WTC11 (cell line): Measurements from ENCODE around the gene ATP2B2. TPM values are rescaled to one million over a fixed set of nuclear protein-coding genes. Genes with fewer than 3 reads are reported as not detected.

Experiments
- ATAC-seq: fragments of 200-7000 bp; cut with Tn5 transposase; 2 replicates; pipeline ENCODE4 v1.10.0; 2021; ENCODE audit warnings: mild to moderate bottlenecking, moderate library complexity
- CTCF ChIA-PET: fragments of 300-600 bp; sonication (Branson Sonifier 250); formaldehyde crosslinking; loops from one replicate; lab custom pipeline; 2021; ENCODE audit warnings: antibody characterized with exemption; lab: Charles Lee
- POLR2A ChIA-PET: fragments of 350-600 bp; sonication (Branson Sonifier 250); formaldehyde crosslinking; loops from one replicate; lab custom pipeline; 2021; ENCODE audit warnings: antibody characterized with exemption; lab: Charles Lee
- DNase-seq: peaks from one replicate; pipeline ENCODE4 v3.0.0; 2021; ENCODE audit warnings: low spot score
- H3K27ac Mint-ChIP-seq: 2 replicates; pipeline ENCODE4 v1.8.0; 2021; ENCODE audit warnings: mixed read lengths
- H3K27me3 Mint-ChIP-seq: 2 replicates; pipeline ENCODE4 v1.8.0; 2021; ENCODE audit warnings: low read depth, mild to moderate bottlenecking, moderate library complexity, mixed read lengths
- H3K36me3 Mint-ChIP-seq: 2 replicates; pipeline ENCODE4 v1.8.0; 2021; ENCODE audit warnings: mixed read lengths
- H3K4me1 Mint-ChIP-seq: 2 replicates; pipeline ENCODE4 v1.8.0; 2022; ENCODE audit warnings: mixed read lengths
- H3K4me3 Mint-ChIP-seq: 2 replicates; pipeline ENCODE4 v1.8.0; 2021; ENCODE audit warnings: mild to moderate bottlenecking, moderate library complexity, mixed read lengths
- H3K9me3 Mint-ChIP-seq: 2 replicates; pipeline ENCODE4 v1.8.0; 2021; ENCODE audit warnings: mixed read lengths
- CBFB ChIP-seq: sonication (generic); formaldehyde crosslinking; IDR thresholded peaks from 2 replicates; pipeline ENCODE4 v1.8.1; 2022; ENCODE audit warnings: mild to moderate bottlenecking, low read depth, missing genetic modification reagents
- ELF4 ChIP-seq: sonication (generic); formaldehyde crosslinking; IDR thresholded peaks from 2 replicates; pipeline ENCODE4 v1.8.1; 2022; ENCODE audit warnings: low read depth, mild to moderate bottlenecking, moderate library complexity, missing genetic modification reagents
- FOXP1 ChIP-seq: sonication (generic); formaldehyde crosslinking; IDR thresholded peaks from 2 replicates; pipeline ENCODE4 v1.8.0; 2022; ENCODE audit warnings: missing genetic modification reagents, mild to moderate bottlenecking, moderate library complexity, borderline replicate concordance
- GTF2I ChIP-seq: fragments of 250-450 bp; sonication (Bioruptor Pico); conservative IDR thresholded peaks from 2 replicates; pipeline ENCODE4 v1.4.0; 2021; ENCODE audit warnings: mild to moderate bottlenecking
- MLX ChIP-seq: sonication (generic); formaldehyde crosslinking; IDR thresholded peaks from 2 replicates; pipeline ENCODE4 v1.8.1; 2023; ENCODE audit warnings: mild to moderate bottlenecking, missing genetic modification reagents, moderate library complexity
- NFE2L1 ChIP-seq: sonication (generic); formaldehyde crosslinking; IDR thresholded peaks from 2 replicates; pipeline ENCODE4 v1.8.1; 2023; ENCODE audit warnings: missing genetic modification reagents
- NFYB ChIP-seq: sonication (generic); formaldehyde crosslinking; conservative IDR thresholded peaks from 2 replicates; pipeline ENCODE4 v1.8.0; 2022; ENCODE audit warnings: low read depth, missing genetic modification reagents
- NR1H2 ChIP-seq: sonication (generic); formaldehyde crosslinking; IDR thresholded peaks from 2 replicates; pipeline ENCODE4 v1.9.0; 2021; ENCODE audit warnings: mild to moderate bottlenecking, moderate library complexity, missing genetic modification reagents
- PREB ChIP-seq: sonication (generic); formaldehyde crosslinking; IDR thresholded peaks from 2 replicates; pipeline ENCODE4 v1.8.1; 2022; ENCODE audit warnings: mild to moderate bottlenecking, missing genetic modification reagents, moderate library complexity, borderline replicate concordance
- SMAD4 ChIP-seq: sonication (generic); formaldehyde crosslinking; IDR thresholded peaks from 2 replicates; pipeline ENCODE4 v1.8.0; 2022; ENCODE audit warnings: mild to moderate bottlenecking, missing genetic modification reagents
- ZNF121 ChIP-seq: sonication (generic); formaldehyde crosslinking; IDR thresholded peaks from 2 replicates; pipeline ENCODE4 v1.8.0; 2023; ENCODE audit warnings: missing genetic modification reagents
- ZNF232 ChIP-seq: sonication (generic); formaldehyde crosslinking; IDR thresholded peaks from 2 replicates; pipeline ENCODE4 v1.8.0; 2022; ENCODE audit warnings: mild to moderate bottlenecking, missing genetic modification reagents
- ZNF416 ChIP-seq: fragments of 250-450 bp; sonication (Bioruptor Pico); IDR thresholded peaks from 2 replicates; pipeline ENCODE4 v1.9.0; 2021; ENCODE audit warnings: mild to moderate bottlenecking, inconsistent platforms
- total RNA-seq: library from RNA; stranded (reverse); gene quantifications from 3 replicates; pipeline ENCODE4 v1.2.3, GENCODE V29; 2021
- TF ChIP-seq, protein P1 (sequence below): sonication (generic); formaldehyde crosslinking; IDR thresholded peaks from 2 replicates; pipeline ENCODE4 v1.8.1; 2023; ENCODE audit warnings: mild to moderate bottlenecking, moderate library complexity, missing genetic modification reagents
- TF ChIP-seq, protein P2 (sequence below): sonication (generic); formaldehyde crosslinking; IDR thresholded peaks from 2 replicates; pipeline ENCODE4 v1.8.1; 2022; ENCODE audit warnings: low read depth, missing genetic modification reagents, borderline replicate concordance
- TF ChIP-seq, protein P3 (sequence below): fragments of 250-450 bp; sonication (Bioruptor Pico); conservative IDR thresholded peaks from 2 replicates; pipeline ENCODE4 v1.9.0; 2021; ENCODE audit warnings: mild to moderate bottlenecking

ATP2B2 gene
- total RNA-seq, 1 experiment from 2014 or later = 0.48 TPM

DNA sequence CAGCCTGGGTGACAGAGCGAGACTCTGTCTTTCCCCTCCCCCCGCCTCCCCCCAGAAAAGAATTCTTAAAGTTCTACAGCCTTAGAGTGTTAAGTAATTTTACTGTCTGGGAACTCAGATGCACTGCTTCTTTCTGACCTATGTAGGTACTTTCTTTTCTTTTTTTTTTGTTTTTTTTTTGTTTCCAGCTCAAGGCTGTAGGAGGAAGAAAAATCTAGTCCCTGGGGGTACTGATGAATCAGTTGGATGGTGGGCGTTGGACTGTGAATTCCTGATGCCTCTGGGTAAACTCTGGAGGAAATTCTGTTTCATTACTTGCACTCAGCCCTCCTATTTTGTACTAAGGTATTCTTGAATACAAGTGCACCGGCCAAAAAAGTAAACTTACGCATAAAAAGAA is 223.4 kb downstream of the ATP2B2 start (continued):
- TF ChIP-seq FOXP1 (no peak), SMAD4 (CRISPR knock-in tag) (no peak), ZNF232 (no peak), CBFB (CRISPR knock-in tag) (no peak), NFYB (no peak), PREB (CRISPR knock-in tag) (no peak), NFE2L1 (CRISPR knock-in tag) (no peak), ZNF416 (CRISPR knock-in tag) (no peak)

GRCh38 chr3:10280571-10280970 is 224.8 kb downstream of the ATP2B2 start:
- H3K36me3 Mint-ChIP-seq = peaks cover 35% of the 10 kb centered on the region
- no peaks in the 10 kb centered on the region for H3K9me3 Mint-ChIP-seq
- ChIA-PET POLR2A (no interaction called here), CTCF (interaction anchor here (0.7 to 1.9 kb wide), 4 partner anchors 17 to 115 kb away, joined by 3 to 19 read pairs (median 4); partner anchors contain the start of genes IRAK2 and TATDN2)
- H3K4me3 Mint-ChIP-seq = no peak overlapping the region
- H3K27ac Mint-ChIP-seq = no peak overlapping the region
- TF ChIP-seq, protein P1, sequence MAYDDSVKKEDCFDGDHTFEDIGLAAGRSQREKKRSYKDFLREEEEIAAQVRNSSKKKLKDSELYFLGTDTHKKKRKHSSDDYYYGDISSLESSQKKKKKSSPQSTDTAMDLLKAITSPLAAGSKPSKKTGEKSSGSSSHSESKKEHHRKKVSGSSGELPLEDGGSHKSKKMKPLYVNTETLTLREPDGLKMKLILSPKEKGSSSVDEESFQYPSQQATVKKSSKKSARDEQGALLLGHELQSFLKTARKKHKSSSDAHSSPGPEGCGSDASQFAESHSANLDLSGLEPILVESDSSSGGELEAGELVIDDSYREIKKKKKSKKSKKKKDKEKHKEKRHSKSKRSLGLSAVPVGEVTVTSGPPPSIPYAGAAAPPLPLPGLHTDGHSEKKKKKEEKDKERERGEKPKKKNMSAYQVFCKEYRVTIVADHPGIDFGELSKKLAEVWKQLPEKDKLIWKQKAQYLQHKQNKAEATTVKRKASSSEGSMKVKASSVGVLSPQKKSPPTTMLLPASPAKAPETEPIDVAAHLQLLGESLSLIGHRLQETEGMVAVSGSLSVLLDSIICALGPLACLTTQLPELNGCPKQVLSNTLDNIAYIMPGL (CRISPR knock-in tag) = no peak
- TF ChIP-seq, protein P2, sequence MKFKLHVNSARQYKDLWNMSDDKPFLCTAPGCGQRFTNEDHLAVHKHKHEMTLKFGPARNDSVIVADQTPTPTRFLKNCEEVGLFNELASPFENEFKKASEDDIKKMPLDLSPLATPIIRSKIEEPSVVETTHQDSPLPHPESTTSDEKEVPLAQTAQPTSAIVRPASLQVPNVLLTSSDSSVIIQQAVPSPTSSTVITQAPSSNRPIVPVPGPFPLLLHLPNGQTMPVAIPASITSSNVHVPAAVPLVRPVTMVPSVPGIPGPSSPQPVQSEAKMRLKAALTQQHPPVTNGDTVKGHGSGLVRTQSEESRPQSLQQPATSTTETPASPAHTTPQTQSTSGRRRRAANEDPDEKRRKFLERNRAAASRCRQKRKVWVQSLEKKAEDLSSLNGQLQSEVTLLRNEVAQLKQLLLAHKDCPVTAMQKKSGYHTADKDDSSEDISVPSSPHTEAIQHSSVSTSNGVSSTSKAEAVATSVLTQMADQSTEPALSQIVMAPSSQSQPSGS = no peak
- TF ChIP-seq MLX (CRISPR knock-in tag) (no peak), NR1H2 (CRISPR knock-in tag) (no peak), GTF2I (CRISPR knock-in tag) (no peak), ZNF121 (CRISPR knock-in tag) (no peak)
- TF ChIP-seq, protein P3, sequence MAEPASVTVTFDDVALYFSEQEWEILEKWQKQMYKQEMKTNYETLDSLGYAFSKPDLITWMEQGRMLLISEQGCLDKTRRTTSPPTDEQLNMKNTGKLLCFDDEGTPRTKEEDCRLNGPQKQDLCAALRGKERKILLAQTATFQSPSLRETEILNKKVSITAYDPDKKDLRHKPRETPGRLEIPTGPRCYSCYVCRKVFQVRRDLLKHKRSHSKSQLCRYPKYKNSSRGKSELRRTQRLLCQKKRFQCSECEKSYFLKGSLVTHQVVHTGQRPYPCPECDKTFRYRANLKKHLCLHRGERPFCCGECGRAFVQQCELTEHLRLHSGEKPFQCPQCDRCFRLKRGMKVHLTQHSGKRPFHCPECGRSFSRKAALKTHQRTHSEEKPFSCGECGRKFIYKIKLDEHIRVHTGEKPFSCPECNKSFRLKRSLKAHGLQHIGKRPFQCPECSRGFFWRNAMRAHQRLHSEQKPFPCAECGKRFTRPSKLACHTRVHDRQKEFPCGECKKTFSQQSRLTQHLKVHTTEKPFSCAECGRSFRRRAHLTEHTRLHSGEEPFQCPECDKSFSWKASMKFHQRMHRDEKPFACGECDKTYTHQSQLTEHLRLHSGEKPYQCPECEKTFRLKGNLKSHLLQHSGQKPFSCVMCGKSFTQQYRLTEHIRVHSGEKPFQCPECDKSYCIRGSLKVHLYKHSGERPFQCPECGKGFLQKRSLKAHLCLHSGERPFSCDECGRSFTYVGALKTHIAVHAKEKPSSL (CRISPR knock-in tag) = no peak
- H3K4me1 Mint-ChIP-seq = no peaks in the 10 kb centered on the region
- DNase-seq (no peak), ATAC-seq (no peak)
- H3K27me3 Mint-ChIP-seq = no peaks in the 10 kb centered on the region

GRCh38 chr3:10280177-10280529 is 225.2 kb downstream of the ATP2B2 start:
- no peak for TF ChIP-seq ELF4
- ChIA-PET CTCF (interaction anchor here (0.5 to 1.9 kb wide), 8 partner anchors 9 to 166 kb away, joined by 3 to 19 read pairs (median 4); partner anchors contain the start of genes IRAK2 and TATDN2), POLR2A (no interaction called here)
- Mint-ChIP-seq H3K9me3 (no peaks in the 10 kb centered on the region), H3K27me3 (no peaks in the 10 kb centered on the region), H3K4me1 (no peaks in the 10 kb centered on the region), H3K27ac (no peak overlapping the region), H3K36me3 (peaks cover 35% of the 10 kb centered on the region), H3K4me3 (no peak overlapping the region)
- DNase-seq = no peak
- peak; percentile 67 for ATAC-seq
